Lower lobe of right lung (tissue), 2 donors: ENCODE data around the gene SELPLG. TPM values are rescaled to one million over a fixed set of nuclear protein-coding genes. Genes with fewer than 3 reads are reported as not detected.
A peak's percentile ranks its signal among the peaks of the same experiment; 100 is the strongest.

Experiments used
- ATAC-seq, 2 donors: fragments of 200-7000 bp; cut with Tn5 transposase; one replicate each; pipeline ENCODE4 v1.9.1; 2020 to 2022; ENCODE audit warnings: mild to moderate bottlenecking in 2 of 2, moderate library complexity in 2 of 2
- DNase-seq: peaks from one replicate; pipeline ENCODE4 v3.0.0-alpha.2; 2020
- H3K27ac ChIP-seq: fragments of 200-600 bp; one replicate; pipeline ENCODE4 v1.8.0; 2022
- H3K27me3 ChIP-seq: fragments of 200-600 bp; one replicate; pipeline ENCODE4 v1.8.0; 2022; ENCODE audit warnings: low read depth
- H3K36me3 ChIP-seq: fragments of 200-600 bp; one replicate; pipeline ENCODE4 v1.8.0; 2022; ENCODE audit warnings: mild to moderate bottlenecking
- H3K4me1 ChIP-seq: fragments of 200-600 bp; one replicate; pipeline ENCODE4 v1.8.0; 2022
- H3K4me3 ChIP-seq: fragments of 200-600 bp; one replicate; pipeline ENCODE4 v1.8.0; 2022; ENCODE audit warnings: mild to moderate bottlenecking
- H3K9me3 ChIP-seq: fragments of 200-600 bp; one replicate; pipeline ENCODE4 v1.8.0; 2022
- CTCF ChIP-seq: fragments of 200-600 bp; IDR thresholded peaks from one replicate; pipeline ENCODE4 v1.8.0; 2022; ENCODE audit warnings: antibody characterized with exemption, mild to moderate bottlenecking
- intact Hi-C: fragments of 100-400 bp; cut with DNase I; formaldehyde crosslinking; loops from one replicate; pipeline ENCODE4 v1.11.0; 2022
- total RNA-seq: library from RNA; stranded (reverse); fragmentation: NEBNext Ultra II Directional; extraction: Animal tissue kit (Norgen Biotek cat#: 25700); gene quantifications from one replicate; pipeline ENCODE4 v1.2.1, GENCODE V29; 2021
- donor health status: DM: no; HTN: yes; CAD: no; lungs with severe emphysema.

SELPLG gene
- total RNA-seq, 1 donor from 2014 or later, result 59.9 TPM

- H3K36me3 ChIP-seq, result peaks cover 5% of the 10 kb centered on the region
- no peaks in the 10 kb centered on the region for H3K27me3 ChIP-seq
- intact Hi-C loops, result no loop called here
- no peak overlapping the region for H3K4me3 ChIP-seq
- H3K9me3 ChIP-seq, result no peaks in the 10 kb centered on the region
- DNase-seq (peak; percentile 52), ATAC-seq (no peak)
- no peak overlapping the region for H3K27ac ChIP-seq
- no peak for TF ChIP-seq CTCF
- peaks cover 78% of the 10 kb centered on the region for H3K4me1 ChIP-seq
These were observed 7.2 kb upstream of the SELPLG start for GRCh38 chr12:108640802-108641445.

GRCh38 chr12:108638997-108639822 lies 5.5 kb upstream of the SELPLG start:
- no peak for ATAC-seq
- intact Hi-C loops, result no loop called here
- H3K36me3 ChIP-seq, result no peaks in the 10 kb centered on the region
- H3K27me3 ChIP-seq, result no peaks in the 10 kb centered on the region
- peak overlapping the region; percentile 64 for H3K27ac ChIP-seq
- no peak for DNase-seq
- H3K4me3 ChIP-seq, result no peak overlapping the region
- peaks cover 78% of the 10 kb centered on the region for H3K4me1 ChIP-seq
- H3K9me3 ChIP-seq, result no peaks in the 10 kb centered on the region
- no peak for TF ChIP-seq CTCF

GRCh38 chr12:108638141-108638827 lies 4.6 kb upstream of the SELPLG start:
- H3K9me3 ChIP-seq, result no peaks in the 10 kb centered on the region
- no peaks in the 10 kb centered on the region for H3K36me3 ChIP-seq
- H3K4me1 ChIP-seq, result peaks cover 78% of the 10 kb centered on the region
- H3K27me3 ChIP-seq, result no peaks in the 10 kb centered on the region
- H3K4me3 ChIP-seq, result no peak overlapping the region
- TF ChIP-seq CTCF, result no peak
- ATAC-seq, result no peak
- peak; percentile 49 for DNase-seq
- peak overlapping the region; percentile 64 for H3K27ac ChIP-seq
- intact Hi-C loops, result no loop called here

- ATAC-seq (no peak), DNase-seq (no peak)
- H3K4me3 ChIP-seq, result no peak overlapping the region
- intact Hi-C loops, result no loop called here
- peak overlapping the region; percentile 64 for H3K27ac ChIP-seq
- TF ChIP-seq CTCF, result no peak
- no peaks in the 10 kb centered on the region for H3K9me3 ChIP-seq
- H3K27me3 ChIP-seq, result no peaks in the 10 kb centered on the region
- peaks cover 78% of the 10 kb centered on the region for H3K4me1 ChIP-seq
- H3K36me3 ChIP-seq, result no peaks in the 10 kb centered on the region
These were observed 3.7 kb upstream of the SELPLG start for GRCh38 chr12:108637222-108637971.
